SH-SY5Y (cell line): Measurements from ENCODE around the gene KRTAP26-1.

Experiments
- GATA2 ChIP-seq: IDR thresholded peaks from 2 replicates; pipeline ENCODE4 v1.6.1; 2011; ENCODE audit warnings: mild to moderate bottlenecking, low read depth, low read length
- GATA3 ChIP-seq: IDR thresholded peaks from 2 replicates; pipeline ENCODE4 v1.6.1; 2011; ENCODE audit warnings: low read depth, mild to moderate bottlenecking, low read length, moderate library complexity

The KRTAP26-1 gene

GRCh38 chr21:30315701-30316100, 4.4 kb downstream of the KRTAP26-1 start:
- TF ChIP-seq GATA2, result no peak
- no peak for TF ChIP-seq GATA3

GRCh38 chr21:30306884-30307283, 13.2 kb downstream of the KRTAP26-1 start:
- no peak for TF ChIP-seq GATA3
- TF ChIP-seq GATA2, result no peak

- TF ChIP-seq GATA3 (no peak), GATA2 (no peak)
Measured at GRCh38 chr21:30305136-30305535, 15.0 kb downstream of the KRTAP26-1 start.

- TF ChIP-seq GATA2 (no peak), GATA3 (no peak)
Measured at GRCh38 chr21:30289215-30289614, 30.9 kb downstream of the KRTAP26-1 start, which contains the start of gene KRTAP25-1. Gene KRTAP25-1 (minus strand): TSS chr21:30289514. CDS start chr21:30289490, 24 bp downstream.

GRCh38 chr21:30282850-30283249, 37.3 kb downstream of the KRTAP26-1 start, which contains the start of gene KRTAP24-1:
Gene KRTAP24-1 (minus strand): TSS chr21:30282950. CDS start chr21:30282932, 18 bp downstream.
- TF ChIP-seq GATA3, result no peak
- TF ChIP-seq GATA2, result no peak

GRCh38 chr21:30271611-30272010, 48.5 kb downstream of the KRTAP26-1 start:
- no peak for TF ChIP-seq GATA3
- TF ChIP-seq GATA2, result no peak

- no peak for TF ChIP-seq GATA3
- no peak for TF ChIP-seq GATA2
Measured at GRCh38 chr21:30271156-30271555, 49.0 kb downstream of the KRTAP26-1 start.

GRCh38 chr21:30269803-30270530, 50.1 kb downstream of the KRTAP26-1 start:
- TF ChIP-seq GATA3 (no peak), GATA2 (no peak)
